HG03159 (cell line): ENCODE results near the gene ZNF532.
A peak's percentile ranks its signal among the peaks of the same experiment; 100 is the strongest.

Source experiments
- ATAC-seq: cut with Tn5 transposase; IDR thresholded peaks from one replicate; pipeline ENCODE4 v1.9.1; 2021; ENCODE audit warnings: mild to moderate bottlenecking, moderate library complexity; ENCODE audit not compliant: unreplicated experiment

The ZNF532 gene

DNA sequence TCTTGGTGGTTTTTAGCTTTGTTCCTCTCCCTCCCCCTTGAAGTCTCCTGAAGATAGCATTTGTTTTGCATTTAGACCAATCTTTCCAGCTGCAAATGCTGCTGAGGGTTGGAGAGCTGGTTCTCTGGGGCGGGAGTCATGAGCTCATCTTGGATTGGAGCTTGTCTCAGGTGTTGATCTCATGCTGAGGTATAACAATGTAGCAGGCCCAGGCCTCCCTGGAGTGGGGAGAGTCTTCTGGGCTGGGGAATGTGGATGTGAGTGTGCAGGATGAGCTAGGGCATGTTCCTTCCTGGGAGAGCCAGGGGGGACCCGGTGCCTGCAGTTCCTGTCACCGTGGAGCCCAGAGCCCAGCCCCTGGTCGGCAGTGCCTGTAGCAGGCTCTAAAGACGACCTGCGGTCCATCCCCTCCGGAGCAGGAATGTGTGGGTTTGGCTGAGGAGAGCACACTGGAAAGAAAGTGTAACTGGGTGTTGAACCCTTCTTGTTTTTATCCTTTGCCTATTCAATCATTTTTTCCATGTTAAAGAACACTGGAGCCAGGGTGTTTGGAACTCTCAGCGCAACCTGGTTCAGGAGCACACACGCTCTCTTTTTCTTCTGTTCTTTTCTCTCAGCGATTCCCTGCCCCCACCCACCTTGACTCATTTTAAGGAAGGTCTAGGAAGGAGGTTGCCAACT, 2.7 kb downstream of the ZNF532 start:
- ATAC-seq, result no peak

DNA sequence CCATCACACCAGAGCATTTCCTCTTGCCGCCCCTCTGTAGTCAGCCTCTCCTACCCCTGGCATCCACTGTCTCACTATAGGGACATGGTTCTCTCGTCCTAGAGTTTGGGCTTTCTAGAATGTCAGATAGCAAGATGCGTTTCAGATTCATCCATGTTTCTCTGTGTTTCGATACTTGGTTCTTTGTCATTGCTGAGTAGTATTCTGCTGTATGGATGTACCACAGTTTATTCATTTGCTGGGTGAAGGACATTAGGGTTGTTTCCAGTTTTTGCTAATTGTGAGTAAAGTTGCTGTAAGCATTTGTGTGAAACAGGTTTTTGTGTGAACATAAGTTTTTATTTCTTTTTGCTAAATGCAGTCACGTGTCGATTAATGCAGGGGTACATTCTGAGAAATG, 3.8 kb downstream of the ZNF532 start:
- no peak for ATAC-seq

DNA sequence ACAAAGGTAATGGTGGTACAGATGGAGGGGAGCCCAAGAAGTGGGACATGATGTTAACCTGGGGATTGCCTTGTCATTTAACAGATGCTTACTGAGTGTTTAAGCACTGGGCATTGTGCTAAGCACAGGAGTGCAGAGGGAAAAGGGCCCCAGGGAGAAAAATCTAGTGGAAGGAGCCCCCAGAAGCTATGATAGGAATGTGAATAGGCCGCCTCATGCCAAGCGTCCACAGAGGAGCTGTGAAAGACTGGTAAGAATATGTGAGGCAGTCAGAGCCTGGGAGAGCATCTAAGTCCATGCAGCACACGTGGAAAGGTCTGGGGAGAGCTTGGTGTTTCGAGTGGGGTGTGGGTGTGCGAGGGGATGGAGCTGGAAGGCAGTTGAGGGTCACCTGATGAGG, 5.5 kb downstream of the ZNF532 start:
- no peak for ATAC-seq

DNA sequence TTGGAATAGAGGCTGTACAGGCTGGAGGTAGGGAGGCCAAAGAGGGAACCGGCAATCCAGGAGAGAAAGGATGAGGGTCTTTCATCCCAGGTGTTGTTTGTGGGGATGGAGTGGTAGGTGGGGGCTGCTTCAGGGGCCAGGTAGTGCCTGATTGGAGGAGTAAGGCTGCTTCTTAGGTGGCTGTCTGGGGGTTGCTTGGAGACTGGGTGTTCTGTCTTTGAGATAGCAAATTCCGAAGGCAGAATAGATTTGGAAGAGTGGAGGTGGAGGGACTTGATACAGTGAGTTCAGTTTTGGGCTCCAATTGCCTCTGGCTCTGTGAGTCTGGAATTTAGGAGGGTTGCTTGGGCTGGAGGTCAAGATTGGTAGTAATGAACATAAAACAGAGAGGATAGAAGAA, 5.9 kb downstream of the ZNF532 start:
- no peak for ATAC-seq

DNA sequence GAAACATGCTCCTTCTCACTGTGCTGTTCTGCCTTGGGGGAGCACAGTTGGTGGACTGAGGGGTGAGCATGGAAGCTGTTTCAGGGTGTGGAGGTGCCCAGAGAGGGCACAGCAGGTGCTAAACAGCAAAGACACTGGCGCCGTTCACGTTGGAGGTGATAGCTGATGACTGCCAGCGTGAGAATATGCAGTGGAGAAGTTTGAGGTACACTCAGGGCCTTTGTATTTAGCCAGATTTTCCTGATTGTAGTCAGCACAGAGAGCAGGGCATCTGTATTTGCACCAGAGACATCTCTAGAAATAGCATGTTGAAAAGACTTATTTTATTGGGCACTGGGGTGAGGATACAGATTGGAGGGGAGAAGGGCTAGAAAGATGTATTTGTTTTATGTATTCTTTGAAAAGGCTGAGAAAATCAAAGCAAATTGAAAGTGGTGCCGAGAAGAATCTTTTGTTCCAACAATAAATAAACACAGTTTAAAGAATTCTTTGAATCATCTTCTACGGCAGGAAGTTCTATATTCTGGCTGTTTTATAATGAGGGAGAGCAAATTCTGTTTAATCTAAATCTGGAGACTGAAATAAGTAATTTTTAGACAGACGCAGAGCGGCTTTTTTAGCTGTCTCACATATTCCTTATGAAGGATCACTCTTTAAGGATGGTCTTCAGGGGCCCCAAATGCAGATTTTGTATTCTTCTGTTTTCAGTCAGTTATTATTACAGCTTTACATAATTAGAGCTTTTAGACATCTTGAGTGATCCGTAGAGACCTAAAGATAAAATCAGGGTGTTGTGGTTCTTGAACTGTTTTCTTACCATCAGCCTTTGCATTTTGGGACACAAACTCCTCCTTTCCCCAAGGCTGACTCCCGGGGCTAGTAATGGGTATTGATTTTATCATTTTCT, 7.1 kb downstream of the ZNF532 start:
- no peak for ATAC-seq

DNA sequence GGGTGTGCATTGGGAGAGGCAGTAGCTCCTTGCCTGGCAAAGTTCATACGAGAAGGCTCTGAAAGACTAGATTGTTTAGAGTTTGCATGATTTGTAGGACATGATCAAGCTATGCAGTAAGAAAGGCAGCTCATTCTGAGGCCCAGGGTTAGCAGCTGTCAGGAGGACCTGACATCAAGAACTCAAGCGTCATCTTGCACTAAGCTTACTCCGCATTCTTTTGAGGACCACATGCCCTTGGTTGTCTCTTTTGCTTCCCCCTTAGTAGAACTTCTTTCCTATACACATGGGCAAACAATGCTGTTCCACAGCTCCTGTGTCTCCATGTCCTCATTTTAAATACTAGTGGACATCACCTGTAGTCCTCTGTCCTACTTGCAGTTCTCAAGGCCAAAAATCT, 14.0 kb downstream of the ZNF532 start:
- ATAC-seq, result no peak

DNA sequence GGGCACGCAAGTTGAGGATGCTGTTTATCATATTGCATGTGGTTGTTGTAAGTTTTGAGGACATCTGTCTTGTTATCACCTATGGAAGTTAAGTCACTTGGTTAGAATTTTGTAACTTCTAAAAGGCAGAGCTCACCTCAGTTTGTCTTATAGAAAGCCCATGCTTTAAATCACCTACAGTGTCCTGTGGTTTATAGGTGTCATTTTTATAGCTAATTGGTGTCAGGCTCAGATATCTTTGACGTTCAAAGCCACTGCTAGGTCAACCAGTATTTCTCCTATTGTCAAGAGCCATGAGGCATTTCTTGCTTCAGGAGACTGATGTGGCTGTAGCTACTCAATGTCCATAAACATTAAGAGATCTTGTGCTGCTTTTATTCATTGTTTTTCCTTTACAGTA, 16.8 kb downstream of the ZNF532 start:
- ATAC-seq, result no peak

DNA sequence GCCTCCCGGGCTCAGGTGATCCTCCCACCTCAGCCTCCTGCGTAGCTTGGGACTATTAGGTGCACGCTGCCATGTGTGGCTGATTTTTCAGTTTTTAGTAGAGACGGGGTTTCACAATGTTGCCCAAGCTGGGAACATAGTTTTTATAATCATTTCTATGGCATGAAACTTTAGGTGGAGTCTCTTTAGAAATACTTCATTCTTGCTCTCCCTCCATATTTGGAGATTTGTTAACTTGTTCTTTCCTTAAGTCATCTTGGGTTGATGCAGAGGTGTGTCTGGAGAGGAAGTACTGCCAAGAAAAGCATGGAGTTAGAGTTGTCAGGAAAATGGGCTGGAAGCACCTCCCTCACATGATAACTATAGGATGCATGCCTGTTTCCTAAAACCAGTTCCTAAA, 17.4 kb downstream of the ZNF532 start:
- ATAC-seq, result no peak

DNA sequence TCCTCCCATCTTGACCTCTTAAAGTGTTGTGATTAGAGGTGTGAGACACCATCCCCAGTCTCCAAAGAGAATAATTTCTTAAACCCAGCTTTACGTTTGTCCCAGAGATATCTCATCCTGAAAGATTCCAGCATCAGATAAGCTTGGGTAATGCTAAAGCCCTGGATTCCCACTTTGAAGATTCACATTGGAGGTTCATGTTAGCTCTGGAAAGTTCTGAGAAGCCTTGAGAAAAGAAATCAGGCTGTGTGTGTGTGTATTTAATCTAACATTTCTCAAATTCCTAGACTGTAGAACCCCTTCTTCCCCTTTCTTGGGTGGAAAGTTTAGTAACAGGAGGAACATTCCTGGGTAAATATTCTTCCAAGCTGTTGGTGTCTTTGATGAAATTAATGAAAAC, 18.0 kb downstream of the ZNF532 start:
- ATAC-seq, result no peak

DNA sequence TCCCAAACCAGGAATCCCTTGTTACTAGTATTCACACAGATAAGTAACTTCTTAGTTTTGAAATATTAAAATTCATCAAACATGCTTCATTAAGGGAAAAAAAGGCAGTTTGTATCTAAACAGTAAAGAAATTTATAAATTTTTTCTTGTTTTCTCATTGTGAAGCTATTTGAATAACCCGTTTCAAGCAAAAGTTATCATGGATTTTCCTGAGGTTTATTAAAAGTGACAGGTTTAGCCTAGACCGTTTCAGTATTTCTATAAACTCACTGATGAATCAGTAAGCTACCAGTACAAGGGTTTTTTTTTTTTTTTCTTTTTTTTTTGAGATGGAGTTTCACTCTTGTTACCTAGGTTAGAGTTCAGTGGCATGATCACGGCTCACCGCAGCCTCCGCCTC, 20.0 kb downstream of the ZNF532 start:
- ATAC-seq, result no peak

DNA sequence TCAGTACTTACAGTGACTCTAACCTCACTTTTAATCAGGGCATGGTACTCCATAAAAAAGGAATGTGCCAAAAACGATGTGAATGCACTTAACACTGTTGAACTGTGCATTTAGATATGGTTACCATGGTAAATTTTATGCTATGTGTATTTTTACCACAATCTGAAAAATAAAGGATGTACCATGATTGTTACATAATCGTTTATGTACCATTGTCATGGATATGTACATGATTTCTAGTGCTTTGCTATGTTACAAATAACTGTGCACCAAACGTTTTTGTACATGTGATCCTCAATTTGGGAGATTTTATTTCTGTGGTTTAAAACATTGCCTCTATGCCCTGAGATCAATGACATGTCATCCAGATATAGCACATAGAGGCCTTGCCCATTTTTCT, 21.8 kb downstream of the ZNF532 start:
- no peak for ATAC-seq

DNA sequence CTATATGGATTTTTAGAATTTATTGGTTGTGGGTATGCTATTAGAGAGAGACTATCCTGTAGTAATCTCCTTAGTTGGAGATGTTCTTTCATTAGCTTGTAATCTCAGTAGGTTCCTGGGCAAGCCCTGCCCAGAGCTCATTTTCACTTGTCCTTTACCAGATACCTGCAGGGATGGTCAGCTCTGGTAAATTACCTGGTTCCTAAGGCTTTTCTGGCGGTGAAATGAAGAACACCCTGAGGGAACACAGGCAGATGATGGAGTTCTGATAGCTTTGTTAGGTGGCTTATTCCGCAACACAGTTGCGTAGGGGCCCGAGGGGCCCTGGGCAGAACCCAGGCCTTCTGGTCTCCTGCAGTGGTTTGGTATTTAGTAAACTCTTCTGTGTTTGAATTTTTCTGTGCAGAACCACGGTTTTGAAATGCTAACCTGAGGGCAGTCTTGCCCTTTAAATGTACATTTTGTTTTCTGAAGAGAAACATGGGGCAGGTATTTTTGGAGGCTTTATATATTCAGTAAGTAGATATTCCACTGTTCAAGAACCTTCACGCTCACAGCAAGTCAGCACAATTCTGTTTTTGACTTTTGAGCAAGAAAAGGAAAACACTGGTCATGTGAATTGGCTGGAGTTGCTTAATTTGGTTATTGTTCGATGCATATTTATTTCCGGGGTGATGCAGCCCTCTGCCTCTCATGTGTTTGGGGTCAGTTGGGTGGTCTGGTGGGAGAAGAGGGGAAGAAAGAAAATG, 22.4 kb downstream of the ZNF532 start:
- no peak for ATAC-seq

DNA sequence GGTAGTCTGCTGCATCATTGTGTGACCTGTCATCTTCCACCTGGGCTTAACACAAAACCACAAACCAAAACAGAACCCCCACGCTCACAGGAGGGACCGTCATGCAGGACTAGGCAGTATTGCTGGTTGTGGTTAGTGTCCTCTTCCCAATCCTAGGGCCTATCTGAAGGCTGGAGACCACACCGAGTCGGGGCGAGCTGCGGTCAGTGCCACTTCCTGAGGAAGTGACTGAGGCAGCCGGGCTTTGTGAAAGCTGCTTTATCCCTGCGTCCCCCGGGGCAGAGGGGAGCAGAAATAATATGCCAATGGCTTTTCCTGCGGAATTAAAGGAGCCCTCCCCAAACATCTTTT, 22.9 kb downstream of the ZNF532 start:
- no peak for ATAC-seq

DNA sequence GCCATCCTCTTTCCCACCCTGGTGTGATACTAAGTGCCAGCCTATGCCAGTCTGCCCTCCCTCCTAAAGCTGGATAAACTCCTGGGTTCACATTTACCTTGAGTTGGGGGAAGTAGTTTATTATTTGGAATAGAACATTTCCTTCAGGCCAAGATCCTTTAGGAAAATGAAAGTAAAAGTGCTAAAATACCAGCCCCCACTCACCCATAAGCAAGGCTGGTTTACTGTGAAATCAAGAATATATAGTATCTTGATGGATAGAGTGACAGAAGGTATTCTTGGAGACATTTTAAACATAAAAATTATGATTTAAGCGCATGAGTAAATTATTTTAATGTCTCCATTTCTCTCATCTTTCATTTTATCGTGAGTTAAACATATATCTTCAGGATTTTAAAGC, 27.1 kb downstream of the ZNF532 start:
- ATAC-seq, result no peak

DNA sequence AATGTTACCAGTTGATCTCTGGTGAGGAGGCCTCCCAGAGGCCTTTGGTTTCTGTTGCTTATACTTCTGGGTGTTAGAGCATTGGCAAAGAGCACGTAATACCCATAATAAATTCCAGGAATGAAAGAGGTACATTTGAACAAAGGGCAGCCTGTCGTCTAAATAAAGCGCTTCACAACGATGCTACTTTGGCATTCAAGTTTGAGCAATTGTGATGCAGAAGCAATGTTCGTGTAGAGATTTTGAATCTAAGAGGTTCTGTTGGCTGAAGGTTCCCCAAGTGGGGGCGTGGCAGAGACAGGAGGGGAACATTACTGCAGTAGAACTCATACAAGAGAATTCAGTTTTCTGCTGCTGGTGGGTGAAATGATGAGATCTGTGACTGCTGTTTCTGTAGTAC, 27.8 kb downstream of the ZNF532 start:
- no peak for ATAC-seq

DNA sequence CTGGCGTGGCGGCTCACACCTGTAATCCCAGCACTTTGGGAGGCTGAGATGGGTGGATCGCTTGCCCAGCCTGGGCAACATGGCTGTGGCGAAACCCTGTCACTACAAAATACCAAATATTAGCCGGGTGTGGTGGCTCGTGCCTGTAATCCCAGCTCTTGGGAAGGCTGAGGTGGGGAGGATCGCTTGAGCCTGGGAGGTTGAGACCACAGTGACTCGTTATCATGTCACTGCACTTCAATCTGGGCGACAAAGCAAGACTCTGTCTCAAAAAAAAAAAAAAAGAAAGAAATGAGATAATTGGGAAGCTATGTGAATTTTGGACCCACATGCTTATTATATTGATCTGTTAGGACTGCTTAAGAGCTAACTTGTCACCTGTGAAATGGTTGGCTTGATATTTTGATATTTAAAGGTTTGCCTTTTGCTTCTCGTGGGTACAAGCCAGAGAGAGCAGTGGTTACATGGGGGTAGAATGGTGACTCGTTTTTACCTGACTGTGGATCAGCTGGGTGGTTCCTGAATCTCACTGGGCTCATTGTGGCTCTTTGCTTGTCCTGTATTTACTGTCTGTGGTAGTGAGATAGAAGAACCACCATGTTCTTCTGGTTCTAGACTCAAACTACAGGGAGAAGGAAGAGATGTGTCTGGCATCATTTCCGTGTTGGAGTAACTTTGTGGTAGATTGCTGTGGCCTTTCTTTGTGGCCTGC, 28.9 kb downstream of the ZNF532 start:
- ATAC-seq, result no peak

DNA sequence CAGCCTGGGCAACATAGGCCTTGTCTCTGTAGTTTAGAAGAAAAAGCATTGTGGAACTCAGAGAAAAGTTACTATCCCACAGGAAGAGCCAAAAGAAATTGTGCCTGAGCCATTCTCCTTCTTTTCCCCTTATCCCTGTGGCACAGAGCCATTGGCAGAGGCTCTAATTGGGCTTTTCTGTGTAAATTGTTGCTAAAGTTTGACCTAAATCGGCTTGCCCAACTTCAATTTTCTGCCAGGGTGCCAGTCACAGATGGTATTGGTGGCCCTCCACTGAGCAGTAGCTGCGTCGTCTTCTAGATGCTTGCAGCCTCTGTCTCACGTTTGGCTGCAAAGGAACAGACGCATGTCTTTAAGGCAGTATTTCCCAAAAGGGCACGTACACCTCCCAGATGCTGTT, 30.3 kb downstream of the ZNF532 start:
- no peak for ATAC-seq

DNA sequence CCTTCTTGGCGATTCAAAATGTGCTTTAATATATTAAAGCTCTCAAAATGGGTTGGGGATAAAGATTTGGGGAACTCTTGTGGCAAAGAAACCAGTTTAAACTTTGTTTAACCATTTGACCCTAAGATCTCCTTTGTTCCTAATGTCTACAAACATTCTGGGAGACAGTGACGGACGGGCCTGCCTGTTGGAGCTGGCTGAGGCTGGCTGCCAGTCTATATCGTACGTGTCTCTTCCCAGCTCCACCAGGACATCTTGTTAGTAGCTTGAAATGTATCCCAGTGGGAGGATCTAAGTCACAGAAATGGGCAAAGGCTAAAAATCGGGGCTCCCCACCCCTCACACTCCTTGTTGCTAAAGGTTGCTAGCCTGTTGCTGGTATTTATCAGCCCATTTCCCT, 30.7 kb downstream of the ZNF532 start:
- ATAC-seq, result no peak

DNA sequence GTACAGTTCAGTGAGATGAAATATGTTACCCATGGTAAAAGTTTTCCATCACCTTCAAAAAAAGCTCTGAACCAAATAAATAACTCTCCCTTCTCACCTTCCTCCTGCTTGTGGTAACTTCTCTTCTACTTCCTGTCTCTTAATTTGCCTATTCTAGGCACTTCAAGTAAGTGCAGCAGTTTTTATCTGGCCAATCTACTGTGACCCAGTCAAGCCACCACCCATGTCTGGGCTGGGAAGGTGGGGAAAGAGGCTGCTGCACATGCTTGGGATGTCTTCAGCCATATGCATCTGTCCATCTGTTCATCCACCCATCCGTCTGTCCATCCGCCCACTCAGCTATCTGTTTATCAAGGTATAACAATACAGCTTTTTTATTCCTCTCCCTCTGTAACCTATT, 31.6 kb downstream of the ZNF532 start:
- peak; percentile 75 for ATAC-seq

DNA sequence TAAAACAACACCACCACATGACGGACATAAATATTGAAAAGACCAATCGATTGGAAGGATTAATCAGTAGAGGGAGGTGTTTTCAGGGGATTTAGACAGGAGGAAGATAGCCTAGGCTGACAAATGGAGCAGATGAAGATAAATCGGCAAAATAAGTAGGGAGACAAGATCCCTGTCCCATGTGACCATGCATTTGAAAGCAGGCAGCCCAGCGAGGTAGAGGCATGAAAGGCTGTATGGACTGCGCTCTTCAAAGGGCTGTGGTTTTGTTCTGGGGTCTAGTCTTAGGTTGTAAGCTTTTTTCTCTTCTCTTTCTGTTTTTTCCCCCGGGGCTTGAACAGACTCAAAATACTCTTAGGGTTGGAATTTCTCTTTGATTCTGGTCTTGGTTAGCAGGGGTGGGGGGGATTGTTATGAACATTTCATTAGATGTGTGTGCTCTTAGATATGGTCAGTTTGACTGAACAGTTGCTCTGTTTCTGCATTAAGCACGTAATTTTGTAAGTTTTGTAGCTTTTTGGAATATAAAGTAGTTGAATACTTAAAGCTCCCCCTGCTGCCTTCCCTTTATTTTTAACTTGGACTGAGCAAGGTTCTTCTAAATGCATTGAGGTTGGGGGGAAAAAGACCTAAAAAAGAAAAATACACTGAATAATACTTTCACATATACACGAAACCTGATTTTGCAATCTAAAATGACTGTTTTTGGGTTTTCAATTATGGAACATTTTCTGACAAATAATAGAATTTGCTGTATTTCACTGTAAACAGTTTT, 32.2 kb downstream of the ZNF532 start:
- peak; percentile 23 for ATAC-seq
